GM10248 (cell line): Measurements from ENCODE around the gene ADAMTS18.

Experiments used
- CTCF ChIA-PET: fragments of 300-600 bp; sonication (Branson Sonifier 250); formaldehyde crosslinking; extraction: SDS; loops from one replicate; lab custom pipeline; 2021; ENCODE audit warnings: antibody characterized with exemption; lab: Yijun Ruan, JAX
- POLR2A ChIA-PET: fragments of 350-650 bp; sonication (Branson Sonifier 250); formaldehyde crosslinking; extraction: SDS; loops from one replicate; lab custom pipeline; 2020; ENCODE audit warnings: antibody characterized with exemption; lab: Yijun Ruan, JAX
- DNase-seq: peaks from one replicate; pipeline ENCODE4 v3.0.0; 2012; ENCODE audit errors: extremely low spot score
- CTCF ChIP-seq: IDR thresholded peaks from 2 replicates; pipeline ENCODE4 v1.5.1; 2012; ENCODE audit warnings: mild to moderate bottlenecking, low read depth; ENCODE audit errors: extremely low read depth, missing control alignments, control extremely low read depth

The ADAMTS18 gene

GRCh38 chr16:77424871-77425604 lies 9.8 kb downstream of the ADAMTS18 start:
- ChIA-PET POLR2A (no interaction called here), CTCF (no interaction called here)
- TF ChIP-seq CTCF: no peak
- DNase-seq: no peak

GRCh38 chr16:77422196-77422784 lies 12.5 kb downstream of the ADAMTS18 start:
- CTCF ChIA-PET: no interaction called here
- no peak for TF ChIP-seq CTCF
- DNase-seq: no peak
- POLR2A ChIA-PET: no interaction called here

- DNase-seq: no peak
- CTCF ChIA-PET: interaction anchor here (1.2 to 1.6 kb wide), 2 partner anchors 14 to 15 kb away, joined by 3 read pairs; no protein-coding TSS in a partner anchor
- POLR2A ChIA-PET: no interaction called here
- TF ChIP-seq CTCF: no peak
Observed at GRCh38 chr16:77416939-77417480, 17.8 kb downstream of the ADAMTS18 start.

- TF ChIP-seq CTCF: no peak
- ChIA-PET CTCF (no interaction called here), POLR2A (no interaction called here)
- DNase-seq: no peak
Observed at GRCh38 chr16:77414752-77415231, 20.0 kb downstream of the ADAMTS18 start.

GRCh38 chr16:77410449-77410848 lies 24.4 kb downstream of the ADAMTS18 start:
- TF ChIP-seq CTCF: no peak
- CTCF ChIA-PET: no interaction called here
- POLR2A ChIA-PET: no interaction called here
- DNase-seq: no peak

- POLR2A ChIA-PET: no interaction called here
- no peak for TF ChIP-seq CTCF
Observed at GRCh38 chr16:77409311-77409710, 25.5 kb downstream of the ADAMTS18 start.

More at GRCh38 chr16:77409311-77409710, 25.5 kb downstream of the ADAMTS18 start:
- CTCF ChIA-PET: no interaction called here
- DNase-seq: no peak
